ENCODE measurements around the gene CCNF.
A peak's percentile ranks its signal among the peaks of the same experiment; 100 is the strongest.

Gene CCNF

GRCh38 chr16:2422123-2422867 is 7.0 kb upstream of the CCNF start:
- H3K27ac ChIP-seq: no peak overlapping the region
- no peak for TF ChIP-seq ZFX (IDR thresholded peaks at IDR 0.05)
- TF ChIP-seq CTCF (conservative IDR thresholded peaks at IDR 0.05): no peak

GRCh38 chr16:2424061-2425007 is 4.9 kb upstream of the CCNF start:
- TF ChIP-seq ZFX (IDR thresholded peaks at IDR 0.05) (no peak), CTCF (conservative IDR thresholded peaks at IDR 0.05) (no peak)
- no peak overlapping the region for H3K27ac ChIP-seq

- no peak overlapping the region for H3K27ac ChIP-seq
These were observed 4.2 kb upstream of the CCNF start for GRCh38 chr16:2425008-2425518.

GRCh38 chr16:2425825-2426430 is 3.3 kb upstream of the CCNF start:
- H3K27ac ChIP-seq: no peak overlapping the region
- TF ChIP-seq ZFX (IDR thresholded peaks at IDR 0.05): no peak
- TF ChIP-seq CTCF (conservative IDR thresholded peaks at IDR 0.05): no peak

More at GRCh38 chr16:2425008-2425518, 4.2 kb upstream of the CCNF start:
- no peak for TF ChIP-seq CTCF (conservative IDR thresholded peaks at IDR 0.05)
- no peak for TF ChIP-seq ZFX (IDR thresholded peaks at IDR 0.05)

GRCh38 chr16:2426941-2427361 is 2.3 kb upstream of the CCNF start:
- no peak overlapping the region for H3K27ac ChIP-seq
- TF ChIP-seq ZFX (IDR thresholded peaks at IDR 0.05) (no peak), CTCF (conservative IDR thresholded peaks at IDR 0.05) (no peak)

GRCh38 chr16:2427526-2427925 is 1.7 kb upstream of the CCNF start:
- TF ChIP-seq ZFX (IDR thresholded peaks at IDR 0.05): no peak
- TF ChIP-seq CTCF (conservative IDR thresholded peaks at IDR 0.05): no peak

More at GRCh38 chr16:2427526-2427925, 1.7 kb upstream of the CCNF start:
- peak overlapping the region; percentile 94; the same call in 1 of the 2 replicates for H3K27ac ChIP-seq
